Measurements from ENCODE around the gene TMEM179B. TPM values are rescaled to one million over a fixed set of nuclear protein-coding genes. Genes with fewer than 3 reads are reported as not detected.

Gene TMEM179B
- total and polyA plus RNA-seq, 9 of the 15 experiments (the other 6 are each of a cell fraction or from before 2014, with no cell fraction given): 27.7 to 105 (median 37.0) TPM

DNA sequence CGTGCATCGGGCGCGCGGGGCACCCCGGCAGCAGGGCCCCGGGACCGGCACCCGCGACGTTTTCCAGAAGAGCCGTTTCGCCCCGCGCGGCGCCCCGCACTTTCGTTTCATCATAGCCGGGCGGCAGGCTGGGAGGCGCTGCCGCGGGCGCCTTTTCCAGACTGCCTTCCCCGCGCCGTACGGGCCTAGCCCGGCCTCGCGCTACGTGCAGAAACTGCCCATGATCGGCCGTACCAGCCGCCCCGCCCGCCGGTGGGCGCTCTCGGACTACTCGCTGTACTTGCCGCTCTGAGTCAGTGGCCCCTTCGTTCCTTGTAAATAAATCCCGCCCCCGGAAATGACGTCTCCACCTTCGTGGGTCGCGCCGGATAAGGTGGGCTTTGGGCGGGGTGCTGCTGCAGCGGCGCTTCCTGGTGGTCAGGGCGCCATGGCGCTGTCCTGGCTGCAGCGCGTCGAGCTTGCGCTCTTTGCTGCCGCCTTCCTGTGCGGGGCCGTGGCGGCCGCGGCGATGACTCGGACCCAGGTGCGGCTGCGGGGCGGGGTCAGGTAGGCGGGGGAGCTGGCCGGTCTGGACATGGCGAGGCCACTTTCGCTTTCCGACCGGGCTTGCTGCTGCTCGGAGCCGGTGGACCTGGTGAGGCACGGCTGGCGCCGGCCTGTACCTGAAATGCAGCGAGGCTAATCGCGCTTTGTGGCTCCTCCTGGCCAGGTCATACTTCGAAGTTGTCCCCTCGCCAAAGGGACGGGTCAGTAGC, at the start of gene TMEM179B (continued):
- TF ChIP-seq, protein P1, sequence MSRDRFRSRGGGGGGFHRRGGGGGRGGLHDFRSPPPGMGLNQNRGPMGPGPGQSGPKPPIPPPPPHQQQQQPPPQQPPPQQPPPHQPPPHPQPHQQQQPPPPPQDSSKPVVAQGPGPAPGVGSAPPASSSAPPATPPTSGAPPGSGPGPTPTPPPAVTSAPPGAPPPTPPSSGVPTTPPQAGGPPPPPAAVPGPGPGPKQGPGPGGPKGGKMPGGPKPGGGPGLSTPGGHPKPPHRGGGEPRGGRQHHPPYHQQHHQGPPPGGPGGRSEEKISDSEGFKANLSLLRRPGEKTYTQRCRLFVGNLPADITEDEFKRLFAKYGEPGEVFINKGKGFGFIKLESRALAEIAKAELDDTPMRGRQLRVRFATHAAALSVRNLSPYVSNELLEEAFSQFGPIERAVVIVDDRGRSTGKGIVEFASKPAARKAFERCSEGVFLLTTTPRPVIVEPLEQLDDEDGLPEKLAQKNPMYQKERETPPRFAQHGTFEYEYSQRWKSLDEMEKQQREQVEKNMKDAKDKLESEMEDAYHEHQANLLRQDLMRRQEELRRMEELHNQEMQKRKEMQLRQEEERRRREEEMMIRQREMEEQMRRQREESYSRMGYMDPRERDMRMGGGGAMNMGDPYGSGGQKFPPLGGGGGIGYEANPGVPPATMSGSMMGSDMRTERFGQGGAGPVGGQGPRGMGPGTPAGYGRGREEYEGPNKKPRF (IDR thresholded peaks at IDR 0.05; ENCODE audit: low read depth, low read length): no peak
- peak; percentile 13; the same call in 1 of the 2 replicates for TF ChIP-seq ARID1B (IDR thresholded peaks at IDR 0.05)

DNA sequence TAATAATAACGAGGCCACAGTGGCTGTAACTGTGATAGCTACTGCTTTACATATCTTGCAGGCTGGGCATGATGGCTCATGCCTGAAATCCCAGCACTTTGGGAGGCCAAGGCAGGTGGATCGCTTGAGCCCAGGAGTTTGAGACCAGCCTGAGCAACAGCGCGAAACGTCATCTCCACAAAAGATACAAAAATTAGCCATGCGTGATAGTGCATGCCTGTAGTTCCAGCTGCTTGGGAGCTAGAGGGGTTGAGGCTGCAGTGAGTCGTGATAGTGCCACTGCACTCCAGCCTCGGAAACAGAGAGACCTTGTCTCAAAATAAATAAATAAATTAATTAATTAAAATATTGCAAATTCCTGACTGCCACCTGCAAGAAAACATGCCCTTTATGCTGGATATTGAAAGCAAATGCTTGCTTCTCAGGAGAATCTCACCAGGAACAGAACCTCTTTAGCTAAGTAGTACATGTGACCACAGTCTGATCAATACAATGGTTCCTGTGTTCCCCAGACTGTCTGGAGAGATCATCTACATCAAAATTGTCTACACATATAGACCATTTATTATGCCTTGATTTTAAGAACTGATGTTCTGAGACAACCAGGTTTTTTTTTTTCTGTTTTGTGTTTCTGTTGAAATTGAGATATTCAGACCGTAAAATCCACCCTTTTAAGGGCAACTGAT, 39.6 kb upstream of the TMEM179B start:
- DNase-seq (ENCODE audit: extremely low read depth in 1 of 4, low spot score in 3 of 4): no peak
- TF ChIP-seq, protein P2, sequence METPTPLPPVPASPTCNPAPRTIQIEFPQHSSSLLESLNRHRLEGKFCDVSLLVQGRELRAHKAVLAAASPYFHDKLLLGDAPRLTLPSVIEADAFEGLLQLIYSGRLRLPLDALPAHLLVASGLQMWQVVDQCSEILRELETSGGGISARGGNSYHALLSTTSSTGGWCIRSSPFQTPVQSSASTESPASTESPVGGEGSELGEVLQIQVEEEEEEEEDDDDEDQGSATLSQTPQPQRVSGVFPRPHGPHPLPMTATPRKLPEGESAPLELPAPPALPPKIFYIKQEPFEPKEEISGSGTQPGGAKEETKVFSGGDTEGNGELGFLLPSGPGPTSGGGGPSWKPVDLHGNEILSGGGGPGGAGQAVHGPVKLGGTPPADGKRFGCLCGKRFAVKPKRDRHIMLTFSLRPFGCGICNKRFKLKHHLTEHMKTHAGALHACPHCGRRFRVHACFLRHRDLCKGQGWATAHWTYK (CRISPR knock-in tag; IDR thresholded peaks at IDR 0.05): no peak
- TF ChIP-seq SMARCA4 (IDR thresholded peaks at IDR 0.05): no peak
- TF ChIP-seq ZBTB17 (CRISPR knock-in tag; IDR thresholded peaks at IDR 0.05): no peak
- no peak for TF ChIP-seq TAF9B (IDR thresholded peaks at IDR 0.05; ENCODE audit: partially characterized antibody)
- TF ChIP-seq MTA3 (IDR thresholded peaks at IDR 0.05; ENCODE audit: borderline replicate concordance): no peak
- no peak for TF ChIP-seq NR1H2 (CRISPR knock-in tag; IDR thresholded peaks at IDR 0.05)
- no peak for TF ChIP-seq POLR2AphosphoS5 (IDR thresholded peaks at IDR 0.05; ENCODE audit: control insufficient read depth, insufficient read depth, low read depth, low read length)
- TF ChIP-seq HCFC1 (IDR thresholded peaks at IDR 0.05; ENCODE audit: low read depth, low read length): no peak
- TF ChIP-seq, protein P3, sequence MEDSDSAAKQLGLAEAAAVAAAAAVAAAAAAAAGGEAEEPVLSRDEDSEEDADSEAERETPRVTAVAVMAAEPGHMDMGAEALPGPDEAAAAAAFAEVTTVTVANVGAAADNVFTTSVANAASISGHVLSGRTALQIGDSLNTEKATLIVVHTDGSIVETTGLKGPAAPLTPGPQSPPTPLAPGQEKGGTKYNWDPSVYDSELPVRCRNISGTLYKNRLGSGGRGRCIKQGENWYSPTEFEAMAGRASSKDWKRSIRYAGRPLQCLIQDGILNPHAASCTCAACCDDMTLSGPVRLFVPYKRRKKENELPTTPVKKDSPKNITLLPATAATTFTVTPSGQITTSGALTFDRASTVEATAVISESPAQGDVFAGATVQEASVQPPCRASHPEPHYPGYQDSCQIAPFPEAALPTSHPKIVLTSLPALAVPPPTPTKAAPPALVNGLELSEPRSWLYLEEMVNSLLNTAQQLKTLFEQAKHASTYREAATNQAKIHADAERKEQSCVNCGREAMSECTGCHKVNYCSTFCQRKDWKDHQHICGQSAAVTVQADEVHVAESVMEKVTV (CRISPR knock-in tag; IDR thresholded peaks at IDR 0.05): no peak
- TF ChIP-seq ZNF316 (IDR thresholded peaks at IDR 0.05): no peak
- TF ChIP-seq SAFB2 (IDR thresholded peaks at IDR 0.05; ENCODE audit: borderline replicate concordance, low read depth, low read length, severe bottlenecking): no peak
- TF ChIP-seq ZNF174 (CRISPR knock-in tag; IDR thresholded peaks at IDR 0.05): no peak
- no peak for TF ChIP-seq XRCC4 (IDR thresholded peaks at IDR 0.05; ENCODE audit: extremely low read depth, insufficient read depth, insufficient read length)

More for the DNA sequence above, 39.6 kb upstream of the TMEM179B start:
- no TSS peak for BruUV-seq (replicated peaks)
- Histone ChIP-seq H3K9me1 (ENCODE audit: control insufficient read depth, insufficient read depth, low read length) (no peaks in the 10 kb centered on the region), H3K4me2 (ENCODE audit: insufficient read depth, low read length) (no peak overlapping the region), H3K27me3 (ENCODE audit: control insufficient read depth in 2 of 2, insufficient read depth in 2 of 2, low read length in 2 of 2) (no peaks in the 10 kb centered on the region), H3K4me1 (replicated peaks in 1 of 2; ENCODE audit: control insufficient read depth in 2 of 2, insufficient read depth in 2 of 2, low read length in 2 of 2) (peaks cover 2 to 9% of the 10 kb centered on the region in 2 experiments; a peak in 3 of 5 replicates), H4K20me1 (replicated peaks; ENCODE audit: control insufficient read depth, insufficient read depth, low read length) (no peaks in the 10 kb centered on the region), H3K4me3 (no peak overlapping the region), H3K9ac (ENCODE audit: insufficient read depth in 1 of 2, low read depth in 2 of 2, low read length in 2 of 2) (no peak overlapping the region; a peak in 1 of 4 replicates), H3K9me3 (replicated peaks; ENCODE audit: control insufficient read depth, insufficient read depth, low read depth, low read length) (no peaks in the 10 kb centered on the region), H2AFZ (ENCODE audit: low read depth, low read length) (no peak overlapping the region), H3K36me3 (ENCODE audit: control insufficient read depth, insufficient read depth, low read length) (peaks cover 17% of the 10 kb centered on the region; the same call in 1 of the 3 replicates), H3K79me2 (ENCODE audit: control insufficient read depth, insufficient read depth, low read length) (peaks cover 12% of the 10 kb centered on the region), H3K27ac (ENCODE audit: extremely low read depth, low read depth, low read length) (no peak overlapping the region)
- no peak for FAIRE-seq
- intact Hi-C loops (cut with micrococcal nuclease): no loop called here
- ChIA-PET POLR2A (interaction anchor here (0.7 to 1.4 kb wide), 5 partner anchors 11 to 174 kb away, joined by 3 to 4 read pairs (median 3); partner anchors contain the start of genes EEF1G and POLR2G), CTCF (ENCODE audit: low intra/inter-chr PET ratio) (no interaction called here)
- no peak for ATAC-seq
- 62% methylated on average over 9 of the region's 9 CpGs for WGBS (ENCODE audit: insufficient coverage, low coverage, missing lambda C conversion rate)
- in situ Hi-C loops (cut with MboI): no loop called here
